ENCODE measurements around the gene NMNAT2. TPM values are rescaled to one million over a fixed set of nuclear protein-coding genes. Genes with fewer than 3 reads are reported as not detected.

NMNAT2 gene
- total RNA-seq, 1 experiment from 2014 or later, result 0.39 TPM

DNA sequence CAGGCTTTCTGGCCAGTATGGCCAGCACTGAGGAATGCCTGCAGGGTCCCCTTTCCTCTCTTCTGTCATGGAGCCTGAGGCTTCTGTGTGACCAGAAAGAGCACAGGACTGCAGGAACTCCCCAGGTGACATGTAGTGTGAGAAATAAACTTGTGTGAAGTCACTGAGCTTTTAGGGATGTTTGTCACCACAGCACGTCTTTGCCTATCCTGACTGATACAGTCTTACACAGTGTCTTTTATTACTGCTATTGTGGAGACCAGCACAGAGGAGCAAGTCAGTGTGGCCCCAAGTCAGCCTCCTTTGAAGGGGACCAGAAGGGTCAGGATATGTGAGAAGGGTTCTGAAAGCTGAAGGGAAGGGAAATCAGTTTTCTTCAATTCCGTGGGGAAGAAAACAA lies 129.6 kb downstream of the NMNAT2 start:
- BruUV-seq (replicated peaks), result no TSS peak
- in situ Hi-C loops (cut with HindIII; ENCODE audit: low pct_unique_long_range_greater_than_20kb, low sequenced_read_pairs) (no loop called here), intact Hi-C loops (cut with micrococcal nuclease; ENCODE audit: unreplicated experiment) (loop anchor here (10.0 kb wide), 2 partner anchors 166 to 256 kb away; no protein-coding TSS in a partner anchor)

GRCh38 chr1:183287191-183287675 lies 130.9 kb downstream of the NMNAT2 start:
- in situ Hi-C loops (cut with HindIII; ENCODE audit: low pct_unique_long_range_greater_than_20kb, low sequenced_read_pairs), result no loop called here
- DNase-seq (ENCODE audit: low read depth, low spot score), result no peak

More for the DNA sequence above, 129.6 kb downstream of the NMNAT2 start:
- CTCF ChIA-PET, result no interaction called here
- Histone ChIP-seq H3K4me1 (ENCODE audit: control insufficient read depth, insufficient read depth, low read length) (no peaks in the 10 kb centered on the region), H3K27ac (ENCODE audit: low read length) (no peak overlapping the region), H3K9me3 (ENCODE audit: control insufficient read depth, insufficient read depth, low read depth, low read length) (no peaks in the 10 kb centered on the region), H3K4me3 (ENCODE audit: low read depth in 2 of 2, low read length in 2 of 2) (no peak overlapping the region), H3K36me3 (ENCODE audit: control insufficient read depth, insufficient read depth, low read length) (no peaks in the 10 kb centered on the region), H3K27me3 (ENCODE audit: control insufficient read depth, insufficient read depth, low read length) (no peaks in the 10 kb centered on the region)
- POLR2A ChIA-PET, result no interaction called here
- ATAC-seq (no peak), DNase-seq (ENCODE audit: low read depth, low spot score) (no peak)
- TF ChIP-seq CTCF (IDR thresholded peaks at IDR 0.05) (no peak), POLR2AphosphoS5 (IDR thresholded peaks at IDR 0.05; ENCODE audit: low read depth, low read length) (no peak), TCF7L2 (IDR thresholded peaks at IDR 0.05; ENCODE audit: low read depth, low read length) (no peak), SIN3A (IDR thresholded peaks at IDR 0.05; ENCODE audit: borderline replicate concordance, insufficient read depth, low read depth, low read length) (no peak), REST (IDR thresholded peaks at IDR 0.05; ENCODE audit: insufficient read depth in 1 of 2, low read depth in 2 of 2, low read length in 1 of 2) (no peak)

More at GRCh38 chr1:183287191-183287675, 130.9 kb downstream of the NMNAT2 start:
- Histone ChIP-seq H3K4me1 (ENCODE audit: control insufficient read depth, insufficient read depth, low read length) (no peaks in the 10 kb centered on the region), H3K27me3 (ENCODE audit: control insufficient read depth, insufficient read depth, low read length) (no peaks in the 10 kb centered on the region), H3K4me3 (ENCODE audit: low read depth in 2 of 2, low read length in 2 of 2) (no peak overlapping the region), H3K27ac (ENCODE audit: low read length) (no peak overlapping the region), H3K9me3 (ENCODE audit: control insufficient read depth, insufficient read depth, low read depth, low read length) (no peaks in the 10 kb centered on the region), H3K36me3 (ENCODE audit: control insufficient read depth, insufficient read depth, low read length) (no peaks in the 10 kb centered on the region)
- BruUV-seq (replicated peaks), result no TSS peak
- ChIA-PET POLR2A (interaction anchor here (0.6 kb wide), 1 partner anchor 202 kb away, joined by 19 read pairs; no protein-coding TSS in a partner anchor), CTCF (no interaction called here)
- intact Hi-C loops (cut with micrococcal nuclease; ENCODE audit: unreplicated experiment), result loop anchor here (10.0 kb wide), 2 partner anchors 168 to 258 kb away; no protein-coding TSS in a partner anchor
- TF ChIP-seq TCF7L2 (IDR thresholded peaks at IDR 0.05; ENCODE audit: low read depth, low read length) (no peak), POLR2AphosphoS5 (IDR thresholded peaks at IDR 0.05; ENCODE audit: low read depth, low read length) (no peak), SIN3A (IDR thresholded peaks at IDR 0.05; ENCODE audit: borderline replicate concordance, insufficient read depth, low read depth, low read length) (no peak), REST (IDR thresholded peaks at IDR 0.05; ENCODE audit: insufficient read depth in 1 of 2, low read depth in 2 of 2, low read length in 1 of 2) (no peak), CTCF (IDR thresholded peaks at IDR 0.05) (no peak)
- ATAC-seq, result no peak

Data from Panc1 (cell line).